H9 (cell line): Measurements from ENCODE around the gene TXNL4A. TPM values are rescaled to one million over a fixed set of nuclear protein-coding genes. Genes with fewer than 3 reads are reported as not detected.

Experiments used
- DNase-seq: peaks from one replicate; pipeline ENCODE4 v3.0.0-alpha.2; 2017
- H2AFZ ChIP-seq: one replicate; pipeline ENCODE4 v1.6.1; 2013; ENCODE audit warnings: mild to moderate bottlenecking, low read length, control low read depth, moderate library complexity
- H2AK5ac ChIP-seq: 2 replicates; pipeline ENCODE4 v1.6.1; 2013; ENCODE audit warnings: low read length, control low read depth, mixed read lengths; ENCODE audit not compliant: insufficient read length
- H2BK120ac ChIP-seq: one replicate; pipeline ENCODE4 v1.6.1; 2013; ENCODE audit warnings: low read depth, mild to moderate bottlenecking, low read length, control low read depth, inconsistent platforms; ENCODE audit not compliant: poor library complexity, severe bottlenecking
- H2BK12ac ChIP-seq: 2 replicates; pipeline ENCODE4 v1.6.1; 2013; ENCODE audit warnings: low read length, control low read depth, mixed read lengths, low read depth; ENCODE audit not compliant: insufficient read length
- H2BK15ac ChIP-seq: 2 replicates; pipeline ENCODE4 v1.6.1; 2013; ENCODE audit warnings: low read depth, low read length, control low read depth
- H2BK20ac ChIP-seq: one replicate; pipeline ENCODE4 v1.6.1; 2013; ENCODE audit warnings: low read depth, mild to moderate bottlenecking, low read length, control low read depth, inconsistent platforms; ENCODE audit not compliant: poor library complexity, severe bottlenecking
- H2BK5ac ChIP-seq: 2 replicates; pipeline ENCODE4 v1.6.1; 2013; ENCODE audit warnings: low read length, control low read depth, mixed read lengths; ENCODE audit not compliant: insufficient read length
- H3K14ac ChIP-seq: 2 replicates; pipeline ENCODE4 v1.6.1; 2013; ENCODE audit warnings: low read length, control low read depth; ENCODE audit not compliant: insufficient read depth
- H3K18ac ChIP-seq: 2 replicates; pipeline ENCODE4 v1.6.1; 2013; ENCODE audit warnings: low read depth, mild to moderate bottlenecking, mixed read lengths, low read length, control low read depth; ENCODE audit not compliant: insufficient read length
- H3K23ac ChIP-seq: 2 replicates; pipeline ENCODE4 v1.6.1; 2013; ENCODE audit warnings: low read length, control low read depth, mixed read lengths, low read depth; ENCODE audit not compliant: insufficient read length
- H3K23me2 ChIP-seq: 2 replicates; pipeline ENCODE4 v1.6.1; 2013; ENCODE audit warnings: low read depth, mild to moderate bottlenecking, mixed read lengths, low read length, control low read depth; ENCODE audit not compliant: insufficient read length, poor library complexity, severe bottlenecking
- H3K27ac ChIP-seq: 2 replicates; pipeline ENCODE4 v1.5.1; 2013; ENCODE audit warnings: low read length, control low read depth, mixed read lengths, low read depth; ENCODE audit not compliant: insufficient read length
- H3K27me3 ChIP-seq: 2 replicates; pipeline ENCODE4 v1.6.1; 2013; ENCODE audit warnings: low read length, control low read depth, inconsistent platforms; ENCODE audit not compliant: insufficient read depth
- H3K4ac ChIP-seq: 2 replicates; pipeline ENCODE4 v1.6.1; 2013; ENCODE audit warnings: low read depth, mild to moderate bottlenecking, control low read depth, inconsistent platforms, low read length, moderate library complexity
- H3K4me1 ChIP-seq: 2 replicates; pipeline ENCODE4 v1.6.1; 2013; ENCODE audit warnings: low read length, control low read depth, inconsistent platforms; ENCODE audit not compliant: insufficient read depth
- H3K4me2 ChIP-seq: 2 replicates; pipeline ENCODE4 v1.6.1; 2013; ENCODE audit warnings: low read length, control low read depth, mixed read lengths; ENCODE audit not compliant: insufficient read length, insufficient read depth
- H3K56ac ChIP-seq: 2 replicates; pipeline ENCODE4 v1.6.1; 2013; ENCODE audit warnings: low read depth, mild to moderate bottlenecking, mixed read lengths, low read length, control low read depth; ENCODE audit not compliant: insufficient read length
- H3K79me1 ChIP-seq: 2 replicates; pipeline ENCODE4 v1.6.1; 2013; ENCODE audit warnings: low read depth, mild to moderate bottlenecking, moderate library complexity, low read length, control low read depth, inconsistent platforms; ENCODE audit not compliant: insufficient read depth, poor library complexity, severe bottlenecking
- H3K79me2 ChIP-seq: 2 replicates; pipeline ENCODE4 v1.6.1; 2013; ENCODE audit warnings: low read length, control low read depth, inconsistent platforms; ENCODE audit not compliant: insufficient read depth
- H3K9ac ChIP-seq: 2 replicates; pipeline ENCODE4 v1.6.1; 2013; ENCODE audit warnings: low read length, control low read depth, mixed read lengths; ENCODE audit not compliant: insufficient read length; ENCODE audit errors: extremely low read depth
- H3K9me3 ChIP-seq: one replicate; pipeline ENCODE4 v1.6.1; 2013; ENCODE audit warnings: low read depth, low read length, inconsistent platforms; ENCODE audit not compliant: control insufficient read depth
- H3T11ph ChIP-seq: one replicate; pipeline ENCODE4 v1.6.1; 2013; ENCODE audit warnings: mild to moderate bottlenecking, low read length, control low read depth, inconsistent platforms
- H4K20me1 ChIP-seq: one replicate; pipeline ENCODE4 v1.6.1; 2013; ENCODE audit not compliant: control insufficient read depth, insufficient read length, insufficient read depth
- H4K5ac ChIP-seq: 2 replicates; pipeline ENCODE4 v1.6.1; 2013; ENCODE audit warnings: low read depth, mild to moderate bottlenecking, mixed read lengths, low read length, control low read depth; ENCODE audit not compliant: insufficient read length
- H4K8ac ChIP-seq: replicated peaks from 2 replicates; pipeline ENCODE4 v1.6.1; 2013; ENCODE audit warnings: low read length, control low read depth, mixed read lengths, low read depth; ENCODE audit not compliant: insufficient read length
- H4K91ac ChIP-seq: 2 replicates; pipeline ENCODE4 v1.6.1; 2013; ENCODE audit warnings: low read depth, mild to moderate bottlenecking, moderate library complexity, mixed read lengths, low read length, control low read depth; ENCODE audit not compliant: insufficient read length
- H3K27ac Mint-ChIP-seq, 3 experiments: 2 replicates in 2 of 3; 3 replicates in 1 of 3; pipeline ENCODE4 v1.8.0; 2020 to 2021; ENCODE audit warnings: mixed read lengths in 3 of 3, mild to moderate bottlenecking in 1 of 3, moderate library complexity in 1 of 3
- H3K27me3 Mint-ChIP-seq: 2 replicates; pipeline ENCODE4 v1.8.0; 2021; ENCODE audit warnings: low read depth, mild to moderate bottlenecking, moderate library complexity, mixed read lengths
- H3K36me3 Mint-ChIP-seq, 3 experiments: 2 replicates in 2 of 3; 3 replicates in 1 of 3; pipeline ENCODE4 v1.8.0; 2020 to 2021; ENCODE audit warnings: low read depth in 3 of 3, mixed read lengths in 3 of 3; ENCODE audit not compliant: insufficient read depth in 1 of 3
- H3K4me1 Mint-ChIP-seq, 2 experiments: 2 replicates each; pipeline ENCODE4 v1.8.0; 2020; ENCODE audit warnings: mixed read lengths in 2 of 2
- H3K4me3 Mint-ChIP-seq, 2 experiments: 2 replicates in 1 of 2; 3 replicates in 1 of 2; pipeline ENCODE4 v1.8.0; 2020 to 2021; ENCODE audit warnings: mild to moderate bottlenecking in 2 of 2, mixed read lengths in 2 of 2, moderate library complexity in 1 of 2
- H3K9me3 Mint-ChIP-seq, 2 experiments: 2 replicates in 1 of 2; 3 replicates in 1 of 2; pipeline ENCODE4 v1.8.0; 2020; ENCODE audit warnings: mild to moderate bottlenecking in 2 of 2, mixed read lengths in 2 of 2, moderate library complexity in 1 of 2
- whole genome bisulfite sequencing: extraction: QIAGEN DNeasy Blood & Tissue Kit; methylation state at CpG from one replicate; pipeline ENCODE4 v1.1.7; 2013; ENCODE audit warnings: missing lambda C conversion rate, low lambda C conversion rate, mixed read lengths; ENCODE audit not compliant: insufficient read length; ENCODE audit errors: extremely low coverage; 5-methylcytosine and 5-hydroxymethylcytosine counted together
- total RNA-seq: library from RNA; stranded (reverse); gene quantifications from 2 replicates; pipeline ENCODE4 v1.2.1, GENCODE V29; 2021
- TF ChIP-seq, protein P1 (sequence below): fragments of 200-600 bp; sonication (generic); conservative IDR thresholded peaks from 3 replicates; pipeline ENCODE4 v1.8.0; 2021; ENCODE audit warnings: antibody characterized with exemption, mild to moderate bottlenecking

Gene TXNL4A
- total RNA-seq, 1 experiment from 2014 or later = 163 TPM

DNA sequence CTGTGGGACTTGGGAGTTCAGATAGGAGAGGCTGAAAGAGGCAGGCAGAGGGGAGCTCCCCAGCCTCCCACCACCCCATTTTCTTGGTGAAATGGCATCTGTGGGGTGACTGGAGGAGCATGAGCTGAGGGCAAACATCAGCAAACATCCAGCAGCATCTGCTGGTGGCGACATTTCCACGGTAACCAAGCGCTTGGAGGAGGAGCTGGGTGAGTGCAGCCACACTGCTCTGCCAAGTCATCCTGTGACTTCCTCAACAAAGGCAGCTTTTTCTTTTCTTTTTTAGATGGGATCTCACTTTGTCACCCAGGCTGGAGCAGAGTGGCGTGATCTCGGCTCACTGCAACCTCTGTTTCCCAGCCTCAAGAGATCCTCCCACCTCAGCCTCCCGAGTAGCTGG lies 5.6 kb downstream of the TXNL4A start:
- Mint-ChIP-seq H3K4me1 (peaks cover 9 to 12% of the 10 kb centered on the region in 2 experiments), H3K36me3 (peaks cover 33 to 52% (median 47%) of the 10 kb centered on the region in 3 experiments), H3K27me3 (no peaks in the 10 kb centered on the region), H3K4me3 (no peak overlapping the region), H3K27ac (peak overlapping the region; percentile 3 to 14 (median 5); a peak in 2 of 7 replicates), H3K9me3 (no peaks in the 10 kb centered on the region)
- no peak overlapping the region for H3K23ac ChIP-seq
- no peak overlapping the region for H3T11ph ChIP-seq
- H3K27me3 ChIP-seq = no peaks in the 10 kb centered on the region
- H3K79me1 ChIP-seq = peaks cover 17% of the 10 kb centered on the region
- no peak overlapping the region for H3K18ac ChIP-seq
- H3K27ac ChIP-seq = no peak overlapping the region
- no peaks in the 10 kb centered on the region for H4K20me1 ChIP-seq
- no CpG with 5 or more reads among the region's 6 CpGs for WGBS
- H3K4me2 ChIP-seq = no peak overlapping the region
- H3K56ac ChIP-seq = no peak overlapping the region
- H3K9me3 ChIP-seq = no peaks in the 10 kb centered on the region
- no peak overlapping the region for H2BK120ac ChIP-seq
- TF ChIP-seq, protein P1, sequence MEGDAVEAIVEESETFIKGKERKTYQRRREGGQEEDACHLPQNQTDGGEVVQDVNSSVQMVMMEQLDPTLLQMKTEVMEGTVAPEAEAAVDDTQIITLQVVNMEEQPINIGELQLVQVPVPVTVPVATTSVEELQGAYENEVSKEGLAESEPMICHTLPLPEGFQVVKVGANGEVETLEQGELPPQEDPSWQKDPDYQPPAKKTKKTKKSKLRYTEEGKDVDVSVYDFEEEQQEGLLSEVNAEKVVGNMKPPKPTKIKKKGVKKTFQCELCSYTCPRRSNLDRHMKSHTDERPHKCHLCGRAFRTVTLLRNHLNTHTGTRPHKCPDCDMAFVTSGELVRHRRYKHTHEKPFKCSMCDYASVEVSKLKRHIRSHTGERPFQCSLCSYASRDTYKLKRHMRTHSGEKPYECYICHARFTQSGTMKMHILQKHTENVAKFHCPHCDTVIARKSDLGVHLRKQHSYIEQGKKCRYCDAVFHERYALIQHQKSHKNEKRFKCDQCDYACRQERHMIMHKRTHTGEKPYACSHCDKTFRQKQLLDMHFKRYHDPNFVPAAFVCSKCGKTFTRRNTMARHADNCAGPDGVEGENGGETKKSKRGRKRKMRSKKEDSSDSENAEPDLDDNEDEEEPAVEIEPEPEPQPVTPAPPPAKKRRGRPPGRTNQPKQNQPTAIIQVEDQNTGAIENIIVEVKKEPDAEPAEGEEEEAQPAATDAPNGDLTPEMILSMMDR = no peak
- no peak overlapping the region for H3K9ac ChIP-seq
- no peak overlapping the region for H4K5ac ChIP-seq
- H2BK5ac ChIP-seq = no peak overlapping the region
- no peak overlapping the region for H3K4ac ChIP-seq
- no peak overlapping the region for H4K91ac ChIP-seq
- no peak overlapping the region for H4K8ac ChIP-seq
- no peak overlapping the region for H2BK12ac ChIP-seq
- no peak overlapping the region for H2AFZ ChIP-seq
- DNase-seq = no peak
- no peak overlapping the region for H2BK20ac ChIP-seq
- H2BK15ac ChIP-seq = no peak overlapping the region
- no peak overlapping the region for H3K14ac ChIP-seq
- H2AK5ac ChIP-seq = no peak overlapping the region
- H3K23me2 ChIP-seq = peaks cover 5% of the 10 kb centered on the region
- no peaks in the 10 kb centered on the region for H3K4me1 ChIP-seq
- H3K79me2 ChIP-seq = peaks cover 80% of the 10 kb centered on the region
